MM.1S (cell line): ENCODE measurements around the gene INPP4A.

Experiments used
- DNase-seq: peaks from one replicate; pipeline ENCODE4 v3.0.0-alpha.2; 2015
- H2AFZ ChIP-seq: fragments of 300-600 bp; sonication (generic); 2 replicates; pipeline ENCODE4 v1.6.0; 2016; ENCODE audit warnings: antibody characterized with exemption, low read length
- H3F3A ChIP-seq: fragments of 300-600 bp; sonication (generic); 2 replicates; pipeline ENCODE4 v1.6.1; 2016; ENCODE audit warnings: mild to moderate bottlenecking, antibody characterized with exemption, low read length, moderate library complexity, mixed read lengths; ENCODE audit not compliant: insufficient read depth
- H3K27ac ChIP-seq: fragments of 300-600 bp; sonication (generic); 2 replicates; pipeline ENCODE4 v1.5.1; 2016; ENCODE audit warnings: mild to moderate bottlenecking, low read length
- H3K27me3 ChIP-seq: fragments of 300-600 bp; sonication (generic); replicated peaks from 2 replicates; pipeline ENCODE4 v1.6.0; 2016; ENCODE audit warnings: low read length; ENCODE audit not compliant: insufficient read depth
- H3K36me3 ChIP-seq: fragments of 300-600 bp; sonication (generic); replicated peaks from 2 replicates; pipeline ENCODE4 v1.6.1; 2016; ENCODE audit warnings: mild to moderate bottlenecking, low read length, mixed read lengths; ENCODE audit not compliant: insufficient read depth
- H3K4me1 ChIP-seq: fragments of 300-600 bp; sonication (generic); 2 replicates; pipeline ENCODE4 v1.6.1; 2016; ENCODE audit warnings: low read length, mixed read lengths
- H3K4me2 ChIP-seq: fragments of 300-600 bp; sonication (generic); 2 replicates; pipeline ENCODE4 v1.6.0; 2016; ENCODE audit warnings: low read depth, low read length
- H3K4me3 ChIP-seq: fragments of 300-600 bp; sonication (generic); 2 replicates; pipeline ENCODE4 v1.5.1; 2016; ENCODE audit warnings: low read length, mixed read lengths
- H3K79me2 ChIP-seq: fragments of 300-600 bp; sonication (generic); 2 replicates; pipeline ENCODE4 v1.6.1; 2016; ENCODE audit warnings: mixed run types, low read length, mixed read lengths
- H3K9ac ChIP-seq: fragments of 300-600 bp; sonication (generic); 2 replicates; pipeline ENCODE4 v1.6.1; 2016; ENCODE audit warnings: low read length, mixed read lengths
- H3K9me2 ChIP-seq: fragments of 300-600 bp; sonication (generic); replicated peaks from 2 replicates; pipeline ENCODE4 v1.6.1; 2016; ENCODE audit warnings: mild to moderate bottlenecking, low read length, mixed read lengths; ENCODE audit not compliant: insufficient read depth
- H3K9me3 ChIP-seq: fragments of 300-600 bp; sonication (generic); replicated peaks from 2 replicates; pipeline ENCODE4 v1.6.1; 2016; ENCODE audit warnings: mild to moderate bottlenecking, low read length, mixed read lengths; ENCODE audit not compliant: insufficient read depth
- H4K20me1 ChIP-seq: fragments of 300-600 bp; sonication (generic); 2 replicates; pipeline ENCODE4 v1.6.1; 2016; ENCODE audit warnings: mild to moderate bottlenecking, low read length, moderate library complexity, mixed read lengths; ENCODE audit not compliant: insufficient read depth
- CTCF ChIP-seq: fragments of 300-600 bp; sonication (generic); IDR thresholded peaks from 2 replicates; pipeline ENCODE4 v1.5.1; 2016; ENCODE audit warnings: antibody characterized with exemption, low read length, mixed read lengths
- EZH2 ChIP-seq: fragments of 300-600 bp; sonication (generic); optimal IDR thresholded peaks from 2 replicates; pipeline ENCODE3; 2017; ENCODE audit warnings: low read depth, mild to moderate bottlenecking, antibody characterized with exemption, low read length, mixed read lengths
- EZH2phosphoT487 ChIP-seq: fragments of 300-600 bp; sonication (generic); IDR thresholded peaks from 2 replicates; pipeline ENCODE4 v1.6.1; 2018; ENCODE audit warnings: antibody characterized with exemption, low read length

The INPP4A gene

GRCh38 chr2:98541906-98542305 lies 97.2 kb downstream of the INPP4A start:
- Histone ChIP-seq H3K27ac (peak overlapping the region; percentile 55; the same call in 1 of the 2 replicates), H3K79me2 (peaks cover 50% of the 10 kb centered on the region), H3K4me1 (peaks cover 27% of the 10 kb centered on the region), H2AFZ (no peak overlapping the region), H3K9me2 (no peaks in the 10 kb centered on the region), H3K4me2 (no peak overlapping the region), H3K4me3 (no peak overlapping the region), H4K20me1 (no peaks in the 10 kb centered on the region), H3K9me3 (no peaks in the 10 kb centered on the region), H3K27me3 (no peaks in the 10 kb centered on the region), H3K9ac (no peak overlapping the region), H3F3A (peaks cover 10% of the 10 kb centered on the region; the same call in 1 of the 2 replicates), H3K36me3 (peaks cover 32% of the 10 kb centered on the region)
- no peak for DNase-seq
- TF ChIP-seq EZH2 = no peak
- TF ChIP-seq EZH2phosphoT487 = no peak
- no peak for TF ChIP-seq CTCF

- TF ChIP-seq EZH2phosphoT487 (no peak), EZH2 (no peak), CTCF (no peak)
- H3F3A ChIP-seq = peaks cover 10% of the 10 kb centered on the region; the same call in 1 of the 2 replicates
- no peak overlapping the region for H3K27ac ChIP-seq
- H3K4me1 ChIP-seq = peaks cover 32% of the 10 kb centered on the region
- peaks cover 32% of the 10 kb centered on the region for H3K36me3 ChIP-seq
- no peak for DNase-seq
- H3K4me2 ChIP-seq = no peak overlapping the region
- H3K79me2 ChIP-seq = peaks cover 63% of the 10 kb centered on the region
- H4K20me1 ChIP-seq = no peaks in the 10 kb centered on the region
- no peak overlapping the region for H3K9ac ChIP-seq
- H3K4me3 ChIP-seq = no peak overlapping the region
- no peaks in the 10 kb centered on the region for H3K9me2 ChIP-seq
- H2AFZ ChIP-seq = no peak overlapping the region
- H3K27me3 ChIP-seq = no peaks in the 10 kb centered on the region
- no peaks in the 10 kb centered on the region for H3K9me3 ChIP-seq
These were observed 98.6 kb downstream of the INPP4A start for GRCh38 chr2:98543214-98543613.

- peaks cover 28% of the 10 kb centered on the region for H3K36me3 ChIP-seq
These were observed 99.2 kb downstream of the INPP4A start for GRCh38 chr2:98543842-98544241.

More at GRCh38 chr2:98543842-98544241, 99.2 kb downstream of the INPP4A start:
- Histone ChIP-seq H2AFZ (no peak overlapping the region), H3K4me1 (peaks cover 32% of the 10 kb centered on the region), H3F3A (peaks cover 10% of the 10 kb centered on the region; the same call in 1 of the 2 replicates), H3K9me3 (no peaks in the 10 kb centered on the region), H3K9me2 (no peaks in the 10 kb centered on the region), H3K79me2 (peaks cover 69% of the 10 kb centered on the region), H3K4me2 (no peak overlapping the region), H3K27me3 (no peaks in the 10 kb centered on the region), H3K27ac (no peak overlapping the region), H4K20me1 (no peaks in the 10 kb centered on the region), H3K9ac (no peak overlapping the region), H3K4me3 (no peak overlapping the region)
- DNase-seq = no peak
- TF ChIP-seq EZH2 = no peak
- no peak for TF ChIP-seq EZH2phosphoT487
- no peak for TF ChIP-seq CTCF
